ENCODE measurements around the gene BDP1.
"Not testable (repeated sequence)": the region's sequence is repeated elsewhere in the genome, so short reads cannot be mapped to it uniquely, and the experiment has no call there.

Gene BDP1

DNA sequence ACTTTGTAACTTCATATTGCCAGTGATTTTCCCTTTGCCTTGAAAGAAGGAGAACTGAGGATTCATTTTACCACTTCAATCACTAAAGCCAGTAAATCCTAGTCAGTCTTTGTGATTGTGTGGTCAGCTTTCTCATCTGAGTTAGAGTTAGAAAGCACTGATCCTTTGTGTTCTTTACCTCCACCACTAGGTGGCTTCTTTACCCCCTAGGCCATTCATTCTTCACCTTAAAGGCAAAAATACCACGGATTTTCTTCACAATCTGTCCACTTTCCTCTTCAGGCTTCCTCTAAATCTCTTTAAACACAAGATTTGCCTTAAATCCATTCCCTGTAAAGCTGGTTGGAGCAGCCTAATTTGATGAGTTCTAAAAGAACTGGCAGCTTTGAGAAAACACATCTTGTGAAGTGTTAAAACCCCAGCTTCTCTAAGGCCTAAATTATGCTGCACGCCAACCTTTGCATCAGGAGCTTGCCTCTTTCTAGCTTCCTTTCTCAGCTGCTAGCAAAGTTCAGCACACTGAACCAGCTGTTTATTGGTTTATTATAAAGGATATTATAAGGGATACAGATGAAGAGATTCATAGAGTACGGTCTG lies 20.4 kb downstream of the BDP1 start:
- DNase-seq, result no peak

DNA sequence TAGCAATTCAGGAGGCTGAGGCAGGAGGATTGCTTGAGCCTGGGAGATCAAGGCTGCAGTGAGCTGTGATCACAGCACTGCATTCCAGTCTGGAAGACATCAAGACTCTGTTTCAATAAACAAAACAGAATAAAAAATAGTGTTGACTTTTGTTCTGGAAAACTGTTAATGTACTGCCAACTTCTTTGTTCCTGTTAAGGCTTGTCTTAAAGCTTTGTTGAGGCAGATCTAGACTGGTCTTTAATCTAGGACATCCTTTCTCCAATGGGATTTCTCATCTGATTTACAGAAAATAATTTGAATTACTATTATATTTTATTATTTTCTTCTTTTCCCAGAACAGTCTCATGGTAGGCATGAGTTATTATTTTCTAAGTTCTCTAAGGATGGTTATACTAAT lies 26.0 kb downstream of the BDP1 start:
- no peak for DNase-seq

DNA sequence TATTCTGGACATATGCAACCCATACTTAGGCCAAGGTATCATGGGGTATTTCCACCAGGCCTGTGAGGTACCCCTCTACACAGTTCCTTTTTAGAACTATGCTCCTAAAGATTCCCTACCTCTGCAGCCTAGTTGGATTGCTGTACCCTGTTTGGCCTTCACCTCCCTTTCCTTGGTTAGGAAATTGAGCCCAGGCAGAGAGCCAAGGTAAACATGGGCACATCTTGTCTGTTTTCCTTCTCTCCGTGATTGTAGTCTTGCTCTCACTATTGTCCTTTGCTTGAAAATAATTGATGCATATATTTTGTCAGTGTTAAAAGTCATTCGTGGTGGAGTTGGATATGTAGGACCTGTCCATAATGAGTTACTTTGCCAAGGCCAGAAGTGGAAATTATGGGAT lies 26.7 kb downstream of the BDP1 start:
- DNase-seq, result no peak

DNA sequence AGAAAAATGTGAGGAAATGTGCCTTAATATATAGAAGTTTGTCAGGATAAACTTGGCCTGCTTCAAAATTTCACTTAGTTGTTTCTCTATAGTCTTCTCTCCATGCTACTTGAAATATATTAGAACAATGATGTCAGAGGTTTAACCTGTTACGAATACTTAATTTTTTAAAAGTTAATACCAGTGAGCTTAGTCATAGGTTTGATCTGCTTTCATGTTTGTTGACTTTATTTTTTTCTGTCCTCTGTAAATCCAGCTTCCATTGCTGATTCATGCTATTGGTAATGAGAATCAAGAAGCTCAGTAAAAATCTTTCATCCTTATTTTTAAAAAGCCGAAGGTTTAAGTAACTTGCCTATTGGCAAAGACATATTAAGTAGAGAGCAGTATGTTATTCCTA lies 27.9 kb downstream of the BDP1 start:
- no peak for DNase-seq

DNA sequence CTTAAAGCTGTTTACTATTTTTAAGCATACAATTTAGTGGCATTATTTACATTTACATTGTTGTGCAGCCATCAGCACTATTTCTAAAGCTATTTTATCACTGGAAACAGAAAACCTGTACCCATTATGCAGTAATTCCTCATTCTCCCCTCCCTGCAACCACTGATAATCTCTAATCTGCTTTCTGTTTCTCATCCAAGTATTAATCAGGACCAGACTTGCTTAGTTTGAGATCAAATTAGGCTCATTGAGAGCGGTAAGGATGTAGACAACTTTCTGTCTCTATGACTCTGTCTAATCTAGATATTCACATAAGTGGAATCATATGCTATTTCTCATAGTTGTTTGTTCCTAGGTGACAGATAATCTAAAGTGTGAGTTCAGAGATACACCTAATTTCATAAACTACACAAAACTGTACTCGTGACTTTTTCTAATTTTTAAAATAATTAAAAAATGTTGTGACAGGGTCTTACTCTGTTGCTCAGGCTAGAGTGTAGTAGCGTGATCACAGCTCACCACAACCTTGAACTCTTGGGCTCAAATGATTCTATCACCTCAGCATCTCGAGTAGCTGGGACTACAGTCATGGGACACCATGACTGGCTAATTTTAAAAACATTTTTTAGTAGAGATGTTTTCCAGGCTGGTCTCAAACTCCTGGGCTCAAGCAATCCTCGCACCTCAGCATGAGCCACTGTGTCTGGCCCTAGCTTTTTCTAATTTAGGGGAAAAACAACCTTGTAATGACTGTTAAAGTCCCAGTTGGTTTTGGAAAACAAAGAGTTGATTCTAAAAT lies 37.6 kb downstream of the BDP1 start:
- DNase-seq, result no peak

DNA sequence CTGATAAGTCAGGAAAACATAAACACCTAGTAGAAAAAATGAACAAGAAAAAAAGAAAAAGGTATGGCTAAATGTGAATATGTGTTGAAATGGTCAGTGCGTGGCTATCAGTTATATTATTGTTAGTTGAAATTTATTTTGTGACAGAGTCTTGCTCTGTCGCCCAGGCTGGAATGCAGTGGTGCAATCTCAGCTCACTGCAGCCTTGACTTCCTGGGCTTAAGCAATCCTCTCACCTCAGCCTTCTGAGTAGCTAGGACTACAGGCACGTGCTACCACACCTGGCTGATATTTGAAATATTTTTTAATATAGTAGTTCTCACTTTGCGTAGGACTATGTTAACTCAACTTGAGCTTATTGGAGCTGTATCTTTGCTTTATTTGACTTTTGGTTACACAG lies 38.8 kb downstream of the BDP1 start:
- DNase-seq, result not testable (repeated sequence)

DNA sequence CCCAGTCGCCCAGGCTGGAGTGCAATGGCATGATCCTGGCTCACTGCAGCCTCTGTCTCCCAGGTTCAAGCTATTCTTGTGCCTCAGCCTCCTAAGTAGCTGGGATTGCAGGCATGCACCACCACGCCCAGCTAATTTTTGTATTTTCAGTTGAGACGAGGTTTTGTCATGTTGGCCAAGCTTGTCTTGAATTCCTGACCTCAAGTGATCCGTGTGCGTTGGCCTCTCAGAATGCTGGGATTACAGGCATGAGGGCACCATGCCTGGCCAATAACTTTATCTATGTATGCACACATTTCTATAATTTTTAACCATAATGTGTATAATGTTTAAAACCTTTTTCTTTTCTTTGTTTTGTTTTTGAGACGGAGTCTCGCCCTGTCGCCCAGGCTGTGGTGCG lies 43.3 kb downstream of the BDP1 start:
- DNase-seq, result not testable (repeated sequence)

DNA sequence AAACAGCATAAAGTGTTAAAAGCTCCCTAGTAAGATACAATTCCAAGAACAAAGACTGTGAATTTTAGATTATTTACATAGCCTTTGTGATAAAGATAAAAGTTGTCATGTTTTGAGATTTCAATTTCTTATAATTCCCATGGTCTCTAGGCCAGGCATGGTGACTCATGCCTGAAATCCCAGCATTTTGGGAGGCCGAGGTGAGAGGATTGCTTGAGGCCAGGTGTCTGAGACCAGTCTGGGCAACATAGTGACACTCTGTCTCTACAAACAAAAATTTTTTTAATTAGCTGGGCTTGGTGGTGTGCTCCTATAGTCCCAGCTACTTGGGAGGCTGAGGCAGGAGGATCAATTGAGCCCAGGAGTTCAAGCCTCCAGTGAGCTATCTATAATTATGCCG lies 48.1 kb downstream of the BDP1 start:
- DNase-seq, result no peak

DNA sequence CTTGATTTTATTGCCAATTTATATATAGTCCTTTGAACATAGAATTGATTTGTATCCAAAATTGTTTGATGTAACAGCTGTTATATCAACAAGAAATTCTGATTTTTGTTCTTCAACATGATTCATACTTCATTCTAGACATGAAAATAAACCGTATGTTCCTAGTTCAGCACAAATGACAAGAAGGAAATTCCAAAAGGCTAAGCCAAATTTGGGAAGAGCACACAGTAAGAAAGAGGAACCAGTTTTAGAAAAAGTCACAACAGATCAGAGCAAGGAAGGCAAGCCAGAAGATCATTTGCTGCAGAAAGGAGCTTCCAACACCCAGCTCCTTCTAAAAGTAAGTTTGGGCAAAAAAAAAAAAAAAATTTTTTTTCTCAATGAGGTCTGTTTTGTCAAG lies 66.7 kb downstream of the BDP1 start:
- no peak for DNase-seq

DNA sequence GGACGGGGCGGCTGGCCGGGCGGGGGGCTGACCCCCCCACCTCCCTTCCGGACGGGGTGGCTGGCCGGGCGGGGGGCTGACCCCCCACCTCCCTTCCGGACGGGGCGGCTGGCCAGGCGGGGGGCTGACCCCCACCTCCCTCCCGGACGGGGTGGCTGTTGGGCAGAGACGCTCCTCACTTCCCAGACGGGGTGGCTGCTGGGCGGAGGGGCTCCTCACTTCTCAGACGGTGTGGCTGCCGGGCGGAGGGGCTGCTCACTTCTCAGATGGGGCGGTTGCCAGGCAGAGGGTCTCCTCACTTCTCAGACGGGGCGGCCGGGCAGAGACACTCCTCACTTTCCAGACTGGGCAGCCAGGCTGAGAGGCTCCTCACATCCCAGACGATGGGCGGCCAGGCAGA lies 70.2 kb downstream of the BDP1 start:
- not testable (repeated sequence) for DNase-seq

DNA sequence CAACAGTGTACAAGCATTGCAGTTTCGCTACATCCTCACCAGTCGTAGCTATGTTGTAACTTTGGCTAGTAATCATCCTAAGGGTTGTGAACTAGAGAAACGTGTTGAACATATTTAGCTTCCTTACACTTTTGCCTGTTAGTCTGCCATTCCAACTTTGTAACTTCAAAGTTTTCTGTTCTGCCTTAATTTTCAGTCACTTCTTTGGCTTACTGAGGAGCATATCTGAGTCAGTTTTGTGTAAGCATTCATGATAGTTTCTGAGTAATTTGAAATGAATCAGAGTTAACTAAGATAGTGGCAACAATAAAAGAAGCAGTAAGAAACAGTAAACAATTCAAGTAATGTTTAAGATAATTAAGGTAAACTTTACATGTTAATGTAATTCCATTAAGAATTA lies 72.8 kb downstream of the BDP1 start:
- DNase-seq, result no peak

DNA sequence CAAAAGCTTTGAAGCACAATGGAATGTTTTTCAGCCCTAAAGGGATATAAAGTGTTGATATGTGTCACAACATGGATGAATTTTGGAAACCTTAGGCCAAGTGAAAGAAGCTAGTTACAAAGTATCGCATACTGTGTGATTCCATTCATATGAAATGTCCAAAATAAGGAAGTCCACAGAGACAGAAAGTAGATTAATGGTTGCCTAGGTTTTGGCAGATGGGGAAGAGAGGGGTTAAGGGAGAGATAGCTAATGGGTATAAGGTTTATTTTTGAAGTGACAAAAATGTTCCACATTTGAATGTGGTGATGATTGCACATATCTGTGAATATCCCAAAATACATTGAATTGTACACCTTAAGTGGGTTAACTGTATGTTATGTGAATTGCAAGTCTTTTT lies 74.2 kb downstream of the BDP1 start:
- DNase-seq, result no peak

DNA sequence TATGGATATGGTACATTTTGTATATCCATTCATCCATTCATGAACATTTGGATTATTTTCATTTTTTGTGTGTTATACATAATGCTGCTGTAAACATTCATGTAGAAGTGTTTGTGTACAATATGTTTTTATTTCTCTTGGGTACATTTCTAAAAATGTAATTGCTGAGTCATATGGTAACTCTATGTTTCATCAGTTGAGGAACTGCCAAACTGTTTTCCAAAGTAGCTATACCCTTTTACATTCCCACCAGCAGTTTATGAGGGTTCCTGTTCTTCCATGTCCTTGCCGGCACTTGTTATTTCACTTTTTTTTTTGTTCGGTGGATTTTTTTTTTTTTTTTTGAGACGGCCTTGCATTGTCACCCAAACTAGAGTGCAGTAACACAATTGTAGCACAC lies 77.7 kb downstream of the BDP1 start:
- DNase-seq, result no peak

DNA sequence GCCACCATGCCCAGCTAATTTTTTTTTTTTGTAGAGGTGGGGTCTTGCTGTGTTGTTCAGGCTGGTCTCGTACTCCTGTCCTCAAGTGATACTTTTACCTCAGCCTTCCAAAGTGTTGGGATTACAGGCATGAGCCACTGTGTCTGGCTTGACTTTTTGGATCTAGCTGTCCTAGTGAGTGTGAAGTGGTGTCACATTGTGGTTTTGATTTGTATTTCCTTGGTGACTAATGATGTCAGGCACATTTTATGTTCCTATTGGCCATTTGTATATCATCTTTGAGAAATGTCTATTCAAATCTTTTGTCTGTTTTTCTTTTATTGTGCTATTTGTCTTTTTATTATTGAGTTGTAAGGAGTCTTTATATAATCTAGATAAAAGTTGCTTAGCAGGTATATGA lies 78.2 kb downstream of the BDP1 start:
- DNase-seq, result no peak

DNA sequence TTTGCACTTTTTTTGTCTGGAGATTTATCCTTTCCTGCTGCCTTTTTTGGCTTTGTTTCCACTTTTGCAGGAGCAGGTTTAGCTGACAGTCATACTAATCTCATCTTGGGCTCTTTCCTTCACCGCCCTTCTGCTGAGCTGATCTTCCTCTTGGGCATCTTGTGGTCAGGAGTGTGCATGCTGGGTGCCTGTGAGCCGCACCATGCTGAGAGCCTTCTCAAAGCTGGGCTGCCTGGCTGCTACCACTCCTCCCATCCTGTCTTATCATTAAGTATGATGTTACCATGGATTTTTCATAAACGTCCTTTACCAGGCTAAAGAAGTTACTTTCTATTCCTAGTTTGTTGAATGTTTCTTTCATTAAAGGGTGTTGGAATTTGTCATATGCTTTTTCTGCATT lies 82.2 kb downstream of the BDP1 start:
- DNase-seq, result no peak

DNA sequence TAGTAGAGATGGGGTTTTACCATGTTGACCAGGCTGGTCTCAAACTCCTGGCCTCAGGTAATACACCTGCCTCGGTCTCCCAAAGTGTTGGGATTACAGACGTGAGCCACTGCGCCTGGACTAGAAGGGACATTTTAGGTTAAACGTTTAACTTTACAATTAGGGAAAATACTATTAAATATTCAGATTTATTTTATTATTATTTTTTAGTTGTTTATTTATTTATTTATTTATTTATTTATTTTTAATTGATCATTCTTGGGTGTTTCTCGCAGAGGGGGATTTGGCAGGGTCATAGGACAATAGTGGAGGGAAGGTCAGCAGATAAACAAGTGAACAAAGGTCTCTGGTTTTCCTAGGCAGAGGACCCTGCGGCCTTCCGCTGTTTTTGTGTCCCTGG lies 95.4 kb downstream of the BDP1 start:
- not testable (repeated sequence) for DNase-seq

DNA sequence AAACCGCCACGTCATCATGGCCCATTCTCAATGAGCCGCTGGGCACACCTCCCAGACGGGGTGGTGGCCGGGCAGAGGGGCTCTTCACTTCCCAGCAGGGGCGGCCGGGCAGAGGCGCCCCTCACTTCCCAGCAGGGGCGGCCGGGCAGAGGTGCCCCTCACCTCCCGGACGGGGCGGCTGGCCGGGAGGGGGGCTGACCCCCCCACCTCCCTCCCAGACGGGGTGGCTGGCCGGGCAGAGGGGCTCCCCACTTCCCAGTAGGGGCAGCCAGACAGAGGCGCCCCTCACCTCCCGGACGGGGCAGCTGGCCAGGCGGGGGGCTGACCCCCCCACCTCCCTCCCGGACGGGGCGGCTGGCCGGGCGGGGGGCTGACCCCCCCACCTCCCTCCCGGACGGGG lies 96.1 kb downstream of the BDP1 start:
- not testable (repeated sequence) for DNase-seq

DNA sequence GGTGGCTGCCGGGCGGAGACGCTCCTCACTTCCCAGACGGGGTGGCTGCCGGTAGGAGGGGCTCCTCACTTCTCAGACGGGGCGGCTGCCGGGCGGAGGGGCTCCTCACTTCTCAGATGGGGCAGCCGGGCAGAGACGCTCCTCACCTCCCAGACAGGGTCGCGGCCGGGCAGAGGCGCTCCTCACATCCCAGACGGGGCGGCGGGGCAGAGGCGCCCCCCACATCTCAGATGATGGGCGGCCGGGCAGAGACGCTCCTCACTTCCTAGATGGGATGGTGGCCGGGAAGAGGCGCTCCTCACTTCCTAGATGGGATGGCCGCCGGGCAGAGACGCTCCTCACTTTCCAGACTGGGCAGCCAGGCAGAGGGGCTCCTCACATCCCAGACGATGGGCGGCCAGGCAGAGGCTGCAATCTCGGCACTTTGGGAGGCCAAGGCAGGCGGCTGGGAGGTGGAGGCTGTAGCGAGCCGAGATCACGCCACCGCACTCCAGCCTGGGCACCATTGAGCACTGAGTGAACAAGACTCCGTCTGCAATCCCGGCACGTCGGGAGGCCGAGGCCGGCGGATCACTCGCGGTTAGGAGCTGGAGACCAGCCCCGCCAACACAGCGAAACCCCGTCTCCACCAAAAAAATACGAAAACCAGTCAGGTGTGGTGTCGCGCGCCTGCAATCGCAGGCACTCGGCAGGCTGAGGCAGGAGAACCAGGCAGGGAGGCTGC lies 96.7 kb downstream of the BDP1 start:
- not testable (repeated sequence) for DNase-seq

DNA sequence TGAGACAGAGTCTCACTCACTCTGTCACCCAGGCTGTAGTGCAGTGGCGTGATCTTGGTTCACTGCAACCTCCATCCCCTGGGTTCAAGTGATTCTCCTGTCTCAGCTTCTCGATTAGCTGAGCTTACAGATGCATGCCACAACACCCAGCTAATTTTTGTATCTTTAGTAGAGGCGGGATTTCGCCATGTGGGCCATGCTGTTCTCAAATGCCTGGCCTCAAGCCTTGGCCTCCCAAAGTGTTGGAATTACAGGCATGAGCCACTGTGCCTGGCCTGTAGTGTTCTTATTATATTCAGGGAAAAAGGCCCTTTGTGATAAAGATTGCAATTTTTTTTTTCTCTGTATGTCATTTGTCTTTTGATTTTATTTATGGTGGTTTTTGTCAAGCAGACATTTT lies 107.7 kb downstream of the BDP1 start:
- DNase-seq, result no peak

DNA sequence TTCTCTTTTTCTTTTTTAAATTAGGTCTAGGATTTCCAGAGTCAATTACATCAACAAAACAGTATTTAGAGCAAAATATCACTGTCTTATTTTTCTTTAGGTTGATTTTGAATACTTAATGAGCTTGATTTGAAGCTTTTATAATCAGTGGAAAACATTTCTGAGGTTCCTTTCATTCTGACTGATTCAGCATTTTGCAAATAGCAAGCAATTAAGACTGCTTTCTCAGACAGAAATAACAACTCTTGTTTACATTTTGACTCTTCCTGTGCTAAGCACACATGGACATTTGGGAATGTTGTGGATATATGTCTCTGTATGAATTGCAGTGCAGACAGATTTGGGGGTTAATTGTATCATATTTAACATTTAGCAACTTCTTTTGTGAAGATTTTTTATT lies 109.4 kb downstream of the BDP1 start:
- DNase-seq, result no peak

DNA sequence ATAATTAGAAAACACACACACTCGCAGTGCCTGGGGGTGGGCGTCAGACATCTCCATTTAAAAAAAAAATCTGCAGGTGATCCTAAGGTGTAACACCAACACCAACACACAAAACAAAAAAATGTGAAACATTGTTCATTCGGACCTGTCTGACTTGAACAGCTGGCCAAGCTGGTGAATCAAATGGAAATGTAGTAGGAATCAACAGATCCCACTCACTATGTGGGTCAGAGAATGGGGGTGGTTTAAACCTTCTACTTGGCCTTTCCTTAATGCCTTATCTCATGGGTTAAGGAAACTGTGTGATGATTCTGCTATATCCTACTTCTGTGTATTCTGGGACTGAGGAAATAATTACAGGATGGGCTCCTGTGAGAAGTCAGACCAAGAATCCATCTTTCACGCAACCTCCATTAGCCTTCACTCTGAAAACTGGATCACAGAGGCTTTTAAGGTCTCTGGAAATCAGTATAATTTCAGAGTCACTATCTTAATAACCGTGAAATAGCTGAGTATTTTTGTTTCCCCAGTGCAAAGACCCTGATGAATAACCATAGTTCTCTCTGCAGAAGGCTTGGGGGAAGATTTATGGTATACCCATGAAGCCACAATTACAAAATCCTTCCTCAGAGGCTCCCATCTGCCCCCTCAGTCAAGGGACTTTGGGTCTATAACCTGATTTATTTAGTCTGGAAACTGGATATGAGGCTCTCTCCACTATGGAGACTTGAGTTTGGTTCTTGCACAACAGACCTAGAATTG lies 114.5 kb downstream of the BDP1 start:
- DNase-seq, result no peak

DNA sequence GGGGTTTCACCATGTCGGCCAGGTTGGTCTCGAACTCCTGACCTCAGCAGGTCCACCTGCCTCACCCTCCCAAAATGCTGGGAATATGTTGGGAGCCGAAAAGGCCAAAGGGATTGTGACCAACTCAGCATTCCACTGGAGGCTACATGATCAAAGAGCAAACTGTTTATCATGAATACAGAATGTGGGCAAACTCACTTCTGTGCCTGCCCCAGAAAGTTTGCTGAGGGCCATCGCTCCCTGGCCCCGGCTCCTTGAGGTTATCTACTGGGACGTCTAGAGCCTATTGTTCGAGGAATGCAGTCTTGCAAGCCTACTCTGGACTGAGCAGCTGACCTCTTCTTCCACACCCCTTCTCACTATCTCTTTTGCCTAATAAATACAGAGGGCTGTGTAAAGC lies 116.4 kb downstream of the BDP1 start:
- DNase-seq, result not testable (repeated sequence)

DNA sequence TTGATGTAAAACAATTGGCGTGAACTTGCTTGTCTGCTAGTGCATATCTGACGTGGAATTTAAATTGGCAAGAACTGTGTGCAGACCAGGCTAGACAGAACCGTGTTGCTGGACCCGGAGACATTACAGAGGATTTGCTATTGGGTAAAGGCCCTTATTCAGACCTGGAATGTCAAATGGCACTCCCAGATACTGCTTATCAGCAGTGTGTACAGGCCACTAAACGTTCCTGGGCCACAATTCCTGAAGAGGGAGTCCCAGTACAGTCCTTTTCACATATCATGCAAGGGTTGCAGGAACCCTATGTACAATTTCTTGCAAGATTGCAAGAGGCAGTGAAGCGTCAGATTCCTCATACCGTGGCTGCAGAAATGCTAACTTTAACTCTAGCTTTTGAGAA lies 118.1 kb downstream of the BDP1 start:
- DNase-seq, result no peak

Measured in activated CD8-positive, alpha-beta memory T cell treated with anti-CD3 and anti-CD28 coated beads for 24 hours (primary cell).